HG03066 (cell line): ENCODE measurements around the gene MKNK1.

ENCODE experiments used
- ATAC-seq: cut with Tn5 transposase; IDR thresholded peaks from one replicate; pipeline ENCODE4 v1.9.1; 2021; ENCODE audit warnings: low read depth; ENCODE audit not compliant: unreplicated experiment

The MKNK1 gene

DNA sequence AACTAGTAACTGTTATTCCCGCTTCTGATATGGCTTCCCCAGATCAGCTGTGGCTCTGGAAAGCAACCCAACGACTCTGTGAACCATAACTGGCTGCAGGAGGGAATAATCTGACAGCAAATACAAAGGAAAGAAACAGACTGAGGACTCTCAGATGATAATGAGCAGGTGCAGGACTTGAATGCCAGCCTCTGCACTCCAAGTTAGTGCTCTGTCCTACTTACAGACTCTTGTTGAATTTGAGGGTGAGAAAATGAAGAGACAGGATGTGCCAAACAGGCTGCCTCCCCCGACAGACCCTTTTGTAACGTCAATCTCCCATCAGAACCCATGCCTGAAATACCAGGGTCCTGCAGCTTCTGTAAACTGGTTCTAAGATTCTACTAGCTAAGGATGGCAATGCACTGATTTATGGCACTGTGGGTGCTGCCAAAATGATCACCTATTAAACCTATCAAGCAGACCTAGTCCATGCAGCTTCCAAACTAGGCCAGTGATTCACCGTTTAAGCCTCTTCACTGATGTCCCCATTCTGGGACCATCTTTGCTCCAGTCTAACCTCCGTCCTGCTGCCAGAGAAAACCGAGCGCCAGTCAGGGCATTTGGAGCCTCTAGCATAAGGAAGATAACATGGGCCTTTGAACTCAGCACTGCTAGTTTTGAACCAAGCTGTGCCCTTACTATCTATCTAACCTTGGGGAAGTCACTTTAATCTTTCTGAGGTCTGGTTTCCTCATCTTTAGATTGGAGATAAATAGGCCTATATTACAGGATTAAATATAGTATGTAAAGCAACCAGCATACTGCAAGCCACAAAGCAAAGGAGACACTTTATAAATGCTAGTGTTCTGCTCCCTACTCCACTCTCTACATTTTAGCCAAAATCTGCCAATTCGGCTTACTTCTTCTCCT is 4.8 kb downstream of the MKNK1 start:
- ATAC-seq = no peak

DNA sequence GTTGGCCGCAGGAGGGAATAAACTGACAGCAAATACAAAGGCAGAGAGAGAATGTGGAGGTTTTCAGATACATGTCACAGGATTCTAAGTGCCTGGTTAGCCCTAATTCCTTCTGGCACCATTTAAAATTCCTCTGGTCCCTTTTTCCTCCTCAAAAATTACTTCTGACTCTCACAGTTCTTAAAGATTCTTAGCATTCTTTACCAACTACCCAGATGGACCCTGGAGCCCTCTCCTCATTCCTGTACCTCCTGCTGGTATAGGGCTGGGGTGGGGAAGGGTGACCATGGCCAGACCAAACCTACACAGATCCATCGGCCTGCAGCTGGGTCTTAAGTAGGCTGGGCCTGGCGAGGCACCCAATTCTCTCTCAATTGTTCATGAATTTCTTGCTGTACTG is 7.2 kb downstream of the MKNK1 start:
- no peak for ATAC-seq

DNA sequence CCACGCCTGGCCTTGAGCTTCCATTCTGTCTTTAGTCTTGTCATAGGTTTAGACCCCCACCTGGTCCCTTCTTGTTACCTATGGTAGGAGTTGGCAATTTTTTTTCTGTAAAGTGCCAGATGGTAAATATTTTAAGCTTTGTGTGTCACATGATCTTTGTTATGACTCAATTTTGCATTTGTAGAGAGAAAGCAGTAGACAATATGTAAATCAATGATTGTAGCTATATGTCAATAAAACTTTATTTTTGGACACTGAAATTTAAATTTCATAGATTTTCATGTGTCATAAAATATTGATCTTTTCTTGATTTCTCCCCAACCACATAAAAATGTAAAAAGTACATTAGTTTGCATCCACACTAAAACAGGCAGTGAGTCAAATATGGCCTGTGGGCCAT is 8.0 kb downstream of the MKNK1 start:
- ATAC-seq = no peak

DNA sequence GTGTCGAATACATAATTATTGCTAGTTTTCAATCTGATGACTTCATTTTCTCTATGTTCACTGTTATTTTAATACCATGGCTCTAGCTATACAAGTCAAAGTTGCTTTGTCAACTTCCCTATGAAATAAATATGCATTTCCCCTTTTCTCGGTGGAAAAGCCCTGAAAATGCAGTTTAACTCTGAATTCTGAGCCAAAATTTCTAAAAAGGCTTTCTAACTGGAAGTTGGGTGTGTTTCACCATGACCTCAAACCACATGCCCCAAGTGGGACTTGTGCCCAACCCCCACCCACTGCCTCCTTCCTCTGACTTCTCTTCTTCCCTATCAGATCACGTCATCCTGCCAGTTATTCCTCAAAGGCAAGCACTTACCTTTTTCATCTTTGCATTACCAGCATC is 8.9 kb downstream of the MKNK1 start:
- no peak for ATAC-seq

DNA sequence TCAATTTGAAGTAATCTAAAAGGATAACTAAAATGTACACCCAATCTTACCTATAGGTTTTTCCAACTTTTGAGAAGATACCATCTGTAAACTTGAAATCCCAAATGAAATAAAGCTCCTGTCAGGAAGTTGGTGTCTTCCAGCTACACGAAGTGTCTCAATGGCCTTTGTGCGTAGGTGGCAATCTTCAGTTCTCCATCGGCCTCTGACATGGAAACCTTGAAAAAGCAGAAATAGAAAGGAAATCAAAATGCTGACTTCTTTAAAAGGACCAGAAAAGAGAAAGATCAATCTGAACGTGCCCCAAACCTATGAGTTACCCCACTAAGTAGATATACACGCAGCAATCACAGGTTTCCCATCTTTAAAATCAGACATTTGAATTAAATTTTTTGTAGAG is 10.0 kb downstream of the MKNK1 start:
- ATAC-seq = no peak

DNA sequence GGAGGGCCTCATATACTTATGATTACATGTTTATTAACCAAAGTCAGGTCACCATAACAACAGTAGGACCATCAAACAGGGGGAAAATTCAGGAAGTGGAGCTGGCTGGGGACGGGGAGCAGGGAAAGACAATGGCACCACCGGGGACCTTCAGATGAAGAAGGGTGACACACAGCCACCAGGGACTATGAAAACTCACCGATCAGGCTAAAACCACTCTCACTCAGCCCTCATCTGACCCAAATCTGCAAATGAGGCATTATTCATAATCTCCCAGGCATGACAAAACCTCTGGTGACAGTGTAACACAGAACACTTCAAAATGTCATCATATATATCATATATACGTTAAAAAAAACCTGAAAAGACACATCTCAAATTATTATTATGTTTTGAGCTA is 11.2 kb downstream of the MKNK1 start:
- no peak for ATAC-seq

DNA sequence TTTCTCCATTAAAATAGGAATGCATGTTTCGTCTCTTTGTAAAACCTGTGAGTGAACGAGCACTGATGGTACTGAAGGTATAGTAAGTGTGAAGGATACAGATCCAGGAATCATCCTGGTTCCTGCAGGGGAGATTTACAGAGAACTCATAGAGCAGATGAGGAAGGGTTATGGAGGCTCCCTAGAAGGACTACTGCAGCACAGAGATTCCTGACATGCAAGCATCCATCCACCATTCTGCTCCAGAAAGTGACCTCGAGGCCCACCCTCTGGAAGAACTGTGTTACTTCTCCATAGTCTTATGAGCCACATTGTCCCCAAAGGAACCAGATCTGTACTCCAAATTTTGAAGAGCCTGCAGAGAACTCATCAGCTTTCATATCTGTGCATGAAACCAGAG is 14.5 kb downstream of the MKNK1 start:
- ATAC-seq = no peak

DNA sequence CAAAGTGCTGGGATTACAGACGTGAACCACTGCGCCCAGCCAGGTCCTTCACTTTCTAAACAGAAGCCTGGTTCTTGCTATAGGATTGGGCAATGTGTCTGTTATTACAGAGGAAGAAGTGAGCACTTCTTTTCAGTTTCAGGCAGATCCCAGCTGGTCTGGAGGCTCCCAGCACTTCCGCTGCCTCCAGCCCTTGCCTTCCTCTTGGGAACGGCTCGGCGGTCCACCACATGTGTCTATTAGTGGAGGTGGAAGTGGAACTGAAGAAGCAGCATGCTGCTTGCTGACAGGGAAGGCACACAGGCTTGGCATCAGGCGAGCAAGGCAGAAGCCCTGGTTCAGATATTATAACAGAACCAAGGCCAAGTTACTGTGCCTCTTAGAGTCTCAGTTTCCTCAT is 17.0 kb downstream of the MKNK1 start:
- no peak for ATAC-seq

DNA sequence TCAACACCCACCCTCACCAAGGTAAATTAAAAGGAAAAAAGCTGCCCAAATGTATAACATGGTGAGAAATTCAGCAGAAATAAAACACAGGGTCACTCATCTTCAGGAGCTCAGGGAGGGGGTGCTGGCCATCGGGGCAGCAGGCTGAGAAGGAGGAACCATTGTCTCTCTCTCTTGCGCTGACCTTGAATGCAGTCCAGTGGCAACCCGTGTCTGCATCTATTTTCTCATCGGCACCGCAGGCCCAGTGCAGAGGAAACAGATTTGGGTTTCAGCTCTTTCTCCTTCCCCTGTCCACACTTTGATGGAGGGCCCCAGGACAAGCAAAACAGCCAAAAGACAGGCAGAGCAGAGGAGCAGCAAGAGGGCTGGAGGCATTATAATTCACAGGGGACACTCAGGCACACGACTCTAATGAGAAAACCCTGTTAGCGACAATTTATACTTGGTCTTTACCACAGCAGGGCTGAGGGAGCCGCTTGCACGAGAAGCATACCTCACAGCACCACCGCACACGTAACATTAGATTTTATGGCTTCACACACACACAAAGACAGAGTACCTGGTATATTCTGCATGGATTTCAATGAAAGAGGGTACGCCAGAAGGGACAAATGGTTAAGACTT is 18.6 kb downstream of the MKNK1 start:
- ATAC-seq = no peak

DNA sequence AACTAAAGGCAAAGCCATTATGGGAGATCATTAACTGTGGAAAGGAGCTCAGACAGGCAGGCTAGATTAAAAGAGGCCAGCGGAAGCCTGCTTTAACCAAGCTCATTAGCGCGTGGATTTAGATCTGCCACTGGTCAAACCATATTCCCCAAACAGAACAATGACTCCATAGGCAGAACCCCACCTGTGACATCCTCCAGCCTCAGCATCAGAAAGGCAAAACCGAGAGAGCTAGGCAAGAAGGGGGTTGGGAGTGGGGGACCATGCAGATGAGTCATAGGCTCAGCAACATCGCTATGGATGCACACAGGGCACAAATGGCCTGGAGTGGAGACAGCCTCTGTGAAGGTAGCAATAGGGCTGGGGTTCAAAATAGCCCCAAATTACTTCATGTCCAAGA is 20.6 kb downstream of the MKNK1 start:
- no peak for ATAC-seq

DNA sequence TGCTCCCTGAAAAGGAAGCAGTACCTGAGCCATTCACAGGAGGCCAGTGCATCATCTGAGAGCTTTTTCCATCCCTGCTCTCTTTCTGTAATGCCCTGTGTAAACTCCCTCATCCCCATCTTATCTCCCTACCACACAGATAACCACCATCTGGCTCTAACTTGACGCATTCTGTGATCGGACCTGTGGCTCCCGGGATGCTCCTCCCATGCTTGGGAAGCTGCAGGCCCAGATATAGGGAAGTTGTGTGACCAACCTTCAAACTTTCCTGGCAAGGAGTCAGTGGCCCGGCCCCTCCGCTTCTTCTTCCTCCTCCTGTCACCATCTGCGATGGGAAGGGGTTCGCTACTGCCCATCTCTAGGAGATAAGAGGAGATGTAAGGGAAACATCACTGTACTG is 21.1 kb downstream of the MKNK1 start:
- no peak for ATAC-seq

DNA sequence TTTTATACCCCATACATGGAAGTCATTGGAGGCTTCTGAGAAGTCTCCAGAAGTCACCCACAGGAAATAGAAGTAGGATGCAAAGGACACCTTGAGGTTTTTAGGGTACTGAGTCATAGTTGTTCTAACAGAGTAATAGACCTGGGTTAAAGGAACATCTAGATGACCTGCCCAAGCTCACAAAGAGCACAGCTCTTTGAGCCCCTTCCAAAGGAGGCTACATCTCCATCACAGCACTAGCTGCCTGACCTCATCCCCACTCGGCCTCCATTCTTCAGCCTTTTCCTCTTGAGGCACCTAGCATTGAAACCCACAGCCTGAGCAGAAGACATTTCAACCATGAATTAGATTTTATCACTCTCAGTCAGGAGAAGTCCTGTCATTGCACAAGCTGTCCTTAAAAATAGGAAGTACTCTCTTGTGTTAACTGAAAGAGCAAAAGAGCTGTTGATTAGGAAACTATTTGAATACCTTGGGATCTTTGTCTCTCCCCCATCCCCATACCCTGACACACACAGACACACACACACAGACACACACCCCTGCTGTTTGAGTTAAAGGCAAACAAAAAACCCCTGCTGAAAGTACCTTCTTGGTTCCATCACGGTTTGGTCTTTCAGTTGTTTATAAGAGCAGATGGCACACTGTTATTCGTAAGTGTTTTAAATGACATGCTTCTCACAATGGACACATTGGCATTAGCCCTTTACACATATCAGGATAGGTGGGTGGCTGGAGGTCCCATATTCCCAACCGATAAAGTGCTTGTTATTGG is 22.2 kb downstream of the MKNK1 start:
- ATAC-seq = no peak

DNA sequence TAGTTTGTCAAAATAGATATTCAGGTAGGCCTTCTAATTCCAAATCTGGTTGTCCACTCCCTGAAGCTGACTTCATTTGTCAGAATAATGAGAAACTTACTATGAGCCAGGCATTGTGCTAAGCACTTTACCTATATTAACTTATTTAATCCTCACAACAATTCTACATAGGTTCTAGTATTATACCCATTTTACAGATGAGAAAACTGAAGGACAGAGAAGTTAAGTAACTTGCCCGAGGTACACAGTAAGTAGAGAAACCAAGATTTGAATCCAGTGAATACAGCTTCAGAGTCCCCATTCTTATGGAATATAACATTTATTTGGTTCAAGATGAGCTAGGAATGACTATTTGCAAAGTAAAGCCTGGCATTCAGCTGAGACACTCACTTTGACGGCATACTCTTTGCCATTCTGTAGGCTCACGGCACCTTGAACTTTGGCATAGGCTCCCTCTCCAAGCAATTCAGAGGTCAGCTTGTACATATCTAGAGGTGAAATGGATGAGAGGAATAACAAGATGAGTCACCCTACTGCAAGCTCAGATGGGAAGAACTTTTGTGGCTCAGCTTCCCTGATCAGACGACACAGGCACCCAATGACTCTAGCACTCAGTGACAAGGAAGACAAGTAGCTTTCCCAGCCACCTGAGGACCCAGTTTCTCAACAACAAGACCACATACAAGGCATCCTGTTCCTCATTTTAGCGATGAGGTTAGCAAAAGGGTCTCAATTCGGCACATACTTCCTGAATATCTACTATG is 23.7 kb downstream of the MKNK1 start:
- ATAC-seq = no peak

DNA sequence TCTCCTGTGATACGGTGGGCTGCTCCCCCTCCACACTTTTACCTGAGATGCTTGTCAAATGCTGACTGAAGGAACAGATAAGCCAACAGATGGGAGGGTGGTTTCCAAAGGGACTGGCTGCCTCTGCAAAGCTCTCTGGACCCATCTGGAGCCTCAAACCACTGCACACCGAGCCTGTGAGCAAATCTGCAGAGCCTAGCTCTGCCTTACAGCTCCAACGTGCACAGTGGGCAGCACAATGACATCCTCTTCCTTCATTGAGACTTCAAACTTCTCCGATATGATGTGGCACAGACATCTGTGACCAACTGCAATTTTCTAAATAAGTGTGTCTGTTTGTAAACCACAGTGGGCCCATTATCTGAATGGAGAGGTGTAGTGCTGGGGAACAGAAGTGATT is 26.4 kb downstream of the MKNK1 start:
- no peak for ATAC-seq

DNA sequence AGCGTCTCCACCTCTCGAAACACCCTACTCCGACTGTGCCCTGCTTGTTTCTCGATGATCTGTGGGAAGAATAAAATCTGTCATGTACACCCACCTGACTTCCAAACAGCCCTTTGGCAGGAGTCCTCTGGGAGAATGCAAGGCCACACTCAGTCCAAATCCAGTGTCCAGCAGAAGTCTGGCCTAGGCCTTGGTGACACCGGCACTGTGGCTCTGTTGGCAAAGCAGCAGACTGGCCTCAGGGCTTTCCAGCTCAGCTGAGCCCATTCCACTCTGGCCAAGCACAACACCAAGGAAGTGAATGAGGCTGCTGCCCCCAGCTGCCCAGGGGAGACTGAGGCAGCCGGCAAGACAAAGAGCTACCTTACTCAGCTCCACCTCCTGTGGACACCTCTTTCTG is 27.5 kb downstream of the MKNK1 start:
- no peak for ATAC-seq

DNA sequence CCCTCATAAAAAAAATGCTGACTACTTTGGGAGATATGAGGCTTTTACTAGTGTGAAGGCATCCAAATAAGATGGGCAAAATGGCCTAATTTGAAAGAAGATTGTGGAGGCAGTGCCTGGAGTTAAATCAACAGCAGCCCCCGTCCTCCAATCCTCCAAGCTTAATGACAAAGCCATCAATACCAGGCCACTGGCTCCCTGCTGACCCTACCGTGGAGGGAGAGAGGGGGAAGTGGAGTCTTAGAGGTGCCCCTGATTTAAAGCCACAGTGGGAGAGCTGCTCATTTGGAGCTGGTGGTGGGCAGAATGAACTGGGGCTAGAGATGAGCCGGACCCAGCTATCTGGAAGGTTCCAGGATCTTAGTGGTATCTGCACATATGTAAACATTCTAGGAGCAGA is 28.3 kb downstream of the MKNK1 start:
- no peak for ATAC-seq

DNA sequence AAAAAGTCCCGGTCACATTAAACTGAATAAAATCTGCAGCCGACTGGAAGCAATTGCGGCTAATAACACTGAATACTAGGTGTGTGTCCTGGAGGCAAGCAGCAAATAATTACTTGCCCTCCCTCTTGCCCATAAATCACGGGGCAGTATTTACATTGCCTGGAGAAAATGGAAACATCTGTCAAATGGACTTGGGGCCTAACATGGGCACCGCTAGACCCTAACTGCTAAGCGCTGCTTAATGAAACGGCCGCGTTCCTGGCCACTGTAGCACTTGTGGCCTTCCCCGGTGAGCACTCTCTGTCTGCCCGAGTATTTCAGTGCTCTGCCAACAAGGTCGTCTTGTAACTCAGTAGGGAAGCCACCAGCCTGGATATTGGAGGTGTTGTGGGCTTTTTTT is 28.8 kb downstream of the MKNK1 start:
- no peak for ATAC-seq

DNA sequence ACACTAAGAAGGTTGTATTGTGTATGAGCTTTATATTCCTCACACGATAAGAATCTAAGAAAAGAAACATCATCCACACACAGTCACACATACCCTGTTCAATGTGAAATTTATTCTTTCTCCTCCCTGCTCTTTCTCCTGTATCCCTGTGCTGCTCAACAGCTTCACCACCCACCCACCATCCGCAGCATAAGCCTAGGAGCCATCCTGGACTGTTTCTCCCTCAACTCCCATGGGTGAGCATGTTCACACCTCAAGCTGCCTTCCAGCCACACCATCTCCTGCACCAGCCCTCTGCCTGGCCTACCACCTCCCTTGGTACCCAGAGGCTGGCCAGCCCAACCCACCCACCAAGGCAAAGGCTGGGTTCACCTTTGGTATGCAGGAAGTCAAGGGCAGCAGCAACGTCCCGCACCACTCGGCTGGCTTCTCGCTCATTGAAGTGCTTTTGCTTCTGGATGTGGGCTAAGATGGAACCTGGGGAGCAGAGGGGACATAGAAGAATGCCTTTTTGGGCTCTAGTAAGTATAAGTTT is 32.3 kb downstream of the MKNK1 start:
- ATAC-seq = no peak

DNA sequence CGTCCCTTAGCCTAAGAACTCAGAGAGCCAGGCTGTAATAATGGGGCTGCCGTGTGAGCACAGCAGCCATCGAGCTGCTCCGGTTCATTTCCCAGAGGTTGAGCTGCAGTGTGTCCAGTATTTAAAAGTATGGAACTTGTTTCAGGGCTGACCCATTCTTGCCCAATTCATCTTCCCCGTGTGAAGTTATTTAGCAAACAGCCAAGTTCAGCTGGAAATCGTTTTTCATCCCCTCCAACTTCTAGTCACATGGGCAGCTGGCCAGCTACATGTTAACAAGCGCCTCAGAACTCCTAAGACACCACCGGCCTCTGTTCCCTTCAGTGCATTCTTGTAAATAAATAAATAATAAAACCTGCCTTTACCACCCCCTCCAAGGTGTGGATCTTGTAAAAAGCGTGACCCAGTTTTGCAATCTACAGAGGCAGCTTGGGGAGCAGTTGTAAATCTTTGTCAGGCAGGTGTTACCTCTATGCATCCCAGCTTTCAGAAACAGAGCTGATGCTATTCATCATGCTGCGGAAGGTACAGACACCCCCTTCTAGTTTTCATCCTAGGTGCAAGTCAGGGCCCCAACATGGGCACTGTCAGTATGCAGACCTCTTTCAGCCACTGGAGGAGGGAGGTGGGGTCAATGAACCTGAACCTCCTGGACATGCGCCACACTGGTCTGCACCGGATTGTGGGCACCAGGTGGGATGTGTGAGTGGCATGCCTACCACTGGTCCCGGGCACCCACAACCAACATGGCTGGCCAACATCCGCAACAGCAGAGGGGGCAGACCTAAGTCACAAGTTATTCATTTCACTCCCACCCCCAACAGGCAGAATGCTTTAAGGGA is 34.0 kb downstream of the MKNK1 start:
- ATAC-seq = no peak

DNA sequence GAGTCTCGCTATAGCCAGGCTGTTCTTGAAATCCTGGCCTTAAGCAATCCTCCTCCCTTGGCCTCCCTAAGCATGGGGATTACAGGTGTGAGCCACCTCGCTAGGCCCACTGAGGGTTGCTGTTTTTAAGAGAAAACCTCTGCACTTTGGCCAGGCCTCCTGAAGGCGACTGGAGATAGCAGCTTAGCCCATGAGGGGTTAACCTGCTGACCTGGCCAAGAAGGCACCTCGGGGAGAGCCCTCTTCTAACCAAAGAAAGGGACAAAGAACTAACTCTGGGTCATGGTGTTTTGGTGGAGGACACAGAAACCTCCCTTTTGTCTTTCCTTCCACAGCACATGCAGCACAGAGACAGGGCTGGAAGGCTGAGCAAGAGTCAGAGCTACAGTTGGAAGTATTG is 35.0 kb downstream of the MKNK1 start:
- ATAC-seq = no peak
